ENCODE data around the gene TRIM8. TPM values are rescaled to one million over a fixed set of nuclear protein-coding genes. Genes with fewer than 3 reads are reported as not detected.

TRIM8 gene, protein sequence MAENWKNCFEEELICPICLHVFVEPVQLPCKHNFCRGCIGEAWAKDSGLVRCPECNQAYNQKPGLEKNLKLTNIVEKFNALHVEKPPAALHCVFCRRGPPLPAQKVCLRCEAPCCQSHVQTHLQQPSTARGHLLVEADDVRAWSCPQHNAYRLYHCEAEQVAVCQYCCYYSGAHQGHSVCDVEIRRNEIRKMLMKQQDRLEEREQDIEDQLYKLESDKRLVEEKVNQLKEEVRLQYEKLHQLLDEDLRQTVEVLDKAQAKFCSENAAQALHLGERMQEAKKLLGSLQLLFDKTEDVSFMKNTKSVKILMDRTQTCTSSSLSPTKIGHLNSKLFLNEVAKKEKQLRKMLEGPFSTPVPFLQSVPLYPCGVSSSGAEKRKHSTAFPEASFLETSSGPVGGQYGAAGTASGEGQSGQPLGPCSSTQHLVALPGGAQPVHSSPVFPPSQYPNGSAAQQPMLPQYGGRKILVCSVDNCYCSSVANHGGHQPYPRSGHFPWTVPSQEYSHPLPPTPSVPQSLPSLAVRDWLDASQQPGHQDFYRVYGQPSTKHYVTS
- 135 and 136 TPM in 2 replicates for total RNA-seq (2014; rRNA removed)
- polyA plus RNA-seq (2012) = 155 TPM

- peak; percentile 52 for DNase-seq (ENCODE audit: low read depth)
These were observed at the start of gene TRIM8 for GRCh38 chr10:102644066-102644645. Gene TRIM8, plus strand, starts transcription at chr10:102644479. Its CDS starts 139 bp downstream, at chr10:102644618.

DNA sequence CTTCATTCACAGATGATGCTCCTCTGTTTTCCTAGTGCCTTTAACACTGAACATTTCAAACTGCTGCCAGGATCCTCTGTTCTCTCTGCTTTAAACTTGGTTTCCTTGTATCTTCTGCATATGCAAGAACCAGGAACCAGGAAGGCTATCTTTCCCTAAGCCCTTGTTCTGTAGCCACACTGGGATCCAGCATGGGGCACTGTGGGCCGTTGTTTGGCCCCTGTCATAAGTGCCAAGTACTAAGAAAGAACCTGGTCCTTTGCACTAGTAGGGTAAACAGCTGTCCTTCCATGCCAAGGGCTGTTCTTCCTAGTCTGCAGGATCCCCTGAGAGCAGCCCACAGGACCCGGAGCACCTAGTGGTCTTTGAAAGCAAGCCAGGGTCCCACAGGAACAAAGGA, 49.0 kb upstream of the TRIM8 start:
- DNase-seq (ENCODE audit: low read depth) = no peak

DNA sequence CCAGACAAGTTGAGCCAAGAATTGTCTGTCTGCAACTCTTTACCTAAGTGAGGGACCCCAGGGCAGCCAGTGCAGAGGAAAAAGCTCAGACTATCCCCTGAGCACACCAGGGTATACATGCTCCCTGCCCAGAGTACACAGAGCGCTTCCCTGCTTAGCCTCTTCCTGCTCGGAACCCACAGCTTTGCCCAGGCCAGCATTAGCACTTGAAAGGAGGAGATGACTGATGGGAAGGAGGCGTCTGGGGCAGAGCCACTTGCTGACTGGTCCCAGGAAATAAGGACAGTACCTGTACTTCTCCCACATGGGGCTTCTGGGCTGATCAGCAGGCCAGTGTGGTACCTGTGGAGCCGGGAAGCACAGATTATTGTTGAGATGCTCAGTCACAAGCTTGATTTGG, 48.4 kb upstream of the TRIM8 start:
- no peak for DNase-seq (ENCODE audit: low read depth)

GRCh38 chr10:102596506-102596971, 47.7 kb upstream of the TRIM8 start:
- DNase-seq (ENCODE audit: low read depth) = peak; percentile 64

- no peak for DNase-seq (ENCODE audit: low read depth)
These were observed 46.9 kb upstream of the TRIM8 start for GRCh38 chr10:102597131-102597991.

DNA sequence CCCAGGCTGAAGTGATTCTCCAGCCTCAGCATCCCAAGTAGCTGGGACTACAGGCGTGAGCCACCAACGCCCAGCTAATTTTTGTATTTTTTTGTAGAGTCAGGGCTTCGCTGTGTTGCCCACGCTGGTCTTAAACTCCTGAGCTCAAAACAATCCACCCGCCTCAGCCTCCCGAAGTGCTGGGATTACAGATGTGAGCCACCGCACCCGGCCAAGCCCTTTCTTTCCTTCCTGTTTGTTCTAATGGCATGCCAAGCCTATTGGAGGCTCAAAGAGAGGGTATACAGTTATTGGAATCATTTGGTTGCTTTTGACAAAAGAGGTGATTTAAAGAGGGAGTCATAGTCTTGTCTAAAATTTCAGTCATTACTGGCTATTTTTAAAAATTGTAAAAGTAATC, 46.0 kb upstream of the TRIM8 start:
- DNase-seq (ENCODE audit: low read depth) = no peak

DNA sequence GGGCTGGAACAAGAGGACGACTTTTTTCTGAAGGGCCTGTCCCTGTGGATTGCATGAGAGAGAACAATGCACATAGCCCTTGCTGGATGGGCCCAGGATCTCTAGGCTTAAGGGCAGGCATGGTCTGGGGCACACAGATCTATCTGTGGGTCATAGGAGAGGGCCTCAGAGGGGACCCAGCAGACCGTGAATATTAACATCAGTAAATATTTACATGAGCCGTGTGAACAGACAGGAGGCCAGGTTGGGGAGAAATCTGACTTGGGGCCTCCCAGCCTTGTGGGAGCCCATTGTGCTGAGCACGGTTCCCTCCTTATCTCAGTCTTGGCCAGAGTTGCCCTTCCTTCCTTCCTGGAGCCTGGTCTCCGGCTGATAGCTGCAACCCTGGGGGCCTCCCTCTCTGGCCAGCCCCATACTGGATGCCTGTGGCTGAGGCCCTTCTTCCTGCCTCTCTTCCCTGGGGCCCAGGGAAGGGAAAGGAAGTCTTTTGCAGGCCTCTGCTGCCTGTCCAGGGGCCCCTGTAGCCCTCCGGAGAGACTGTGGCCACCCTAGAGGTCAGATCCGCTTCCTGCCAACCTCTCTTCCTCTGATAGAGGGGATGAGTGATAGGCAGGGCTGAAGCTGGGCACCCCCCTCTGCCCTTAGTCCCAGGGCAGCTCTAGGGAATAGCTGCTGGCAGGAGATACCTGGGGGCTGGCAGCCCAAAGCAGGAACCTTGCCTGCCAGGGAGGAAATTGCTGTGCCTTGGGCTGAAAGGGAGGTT, 44.5 kb upstream of the TRIM8 start:
- no peak for DNase-seq (ENCODE audit: low read depth)

DNA sequence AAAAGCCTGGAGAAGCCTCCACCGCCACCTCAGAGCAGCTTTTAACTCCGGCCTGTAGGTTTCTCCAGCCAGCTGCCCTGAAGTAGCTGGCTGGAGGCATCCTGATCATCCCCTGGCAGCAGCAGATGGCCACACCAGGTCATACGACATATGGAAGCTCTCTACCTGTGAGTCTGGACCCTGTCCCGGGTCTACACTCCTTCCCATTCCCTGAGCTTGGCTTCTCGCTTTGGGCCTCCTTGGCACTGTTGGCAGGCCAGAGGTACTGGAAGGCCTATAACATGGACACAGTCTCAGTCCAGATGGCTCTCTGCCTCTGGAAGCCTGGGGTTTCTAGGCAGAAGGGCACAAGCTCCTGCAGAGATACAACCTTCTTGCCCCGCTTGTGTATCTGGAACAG, 43.5 kb upstream of the TRIM8 start:
- no peak for DNase-seq (ENCODE audit: low read depth)

DNA sequence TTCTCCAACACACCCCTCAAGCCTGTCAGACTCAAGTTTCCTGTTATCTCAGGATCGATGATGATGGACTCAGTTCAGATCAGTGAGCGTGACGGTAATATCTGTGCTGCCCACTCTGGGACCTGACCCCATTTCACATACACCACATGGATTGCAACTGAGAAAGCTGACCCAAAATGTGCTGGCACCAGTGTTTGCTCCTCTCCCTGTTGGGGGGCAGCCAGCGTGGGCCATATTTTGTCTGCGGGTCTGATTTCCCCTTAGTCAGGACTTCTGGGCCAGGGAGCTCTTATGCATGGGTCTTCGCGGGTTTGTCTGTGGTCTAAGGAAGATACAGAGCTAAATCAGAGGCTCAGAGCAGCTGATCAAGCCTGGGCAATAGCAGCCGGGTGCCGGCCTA, 42.6 kb upstream of the TRIM8 start:
- no peak for DNase-seq (ENCODE audit: low read depth)

GRCh38 chr10:102602272-102603045, 41.8 kb upstream of the TRIM8 start:
- no peak for DNase-seq (ENCODE audit: low read depth)

GRCh38 chr10:102603946-102604345, 40.3 kb upstream of the TRIM8 start:
- DNase-seq (ENCODE audit: low read depth) = no peak

DNA sequence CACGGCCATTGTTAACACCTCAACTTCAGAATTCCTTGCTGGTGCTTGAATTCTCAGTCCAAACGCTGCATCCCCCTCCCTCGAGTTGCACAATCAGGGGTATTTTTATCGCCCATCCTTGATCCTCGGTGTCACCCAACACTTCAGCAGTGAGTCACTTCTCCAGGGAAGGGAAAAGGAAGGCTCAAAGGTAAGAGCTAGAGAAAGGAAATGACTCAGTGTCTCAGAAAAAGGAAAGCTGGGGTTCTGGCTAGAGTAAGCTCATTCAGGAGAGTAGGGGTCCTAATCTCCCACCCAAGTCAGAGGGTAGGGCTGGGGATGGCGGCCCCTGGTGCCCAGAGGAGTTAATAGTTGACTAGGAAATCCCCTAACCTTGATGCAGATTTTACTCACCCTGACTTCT, 39.8 kb upstream of the TRIM8 start:
- peak; percentile 72 for DNase-seq (ENCODE audit: low read depth)

DNA sequence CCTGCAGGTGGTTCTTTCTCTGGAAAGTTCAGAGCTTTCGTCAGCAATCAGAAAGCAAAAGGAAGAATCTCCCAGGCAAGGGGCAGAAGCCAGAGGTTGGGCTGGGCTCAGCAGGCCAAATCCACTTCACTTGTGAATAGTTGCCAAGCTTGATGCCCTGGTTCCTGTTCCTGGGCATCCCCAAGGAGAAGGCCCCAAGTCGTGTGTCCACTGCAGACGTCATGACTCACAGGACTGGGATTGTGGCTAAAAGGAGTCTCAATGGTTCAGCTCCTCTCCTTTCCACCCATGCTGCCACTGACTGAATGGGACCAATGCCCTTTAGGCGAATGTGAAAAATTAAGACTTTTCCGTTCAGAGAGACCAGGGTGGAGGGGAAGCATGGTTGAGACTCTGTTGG, 38.6 kb upstream of the TRIM8 start:
- DNase-seq (ENCODE audit: low read depth) = peak; percentile 28

- DNase-seq (ENCODE audit: low read depth) = no peak
These were observed 35.8 kb upstream of the TRIM8 start for GRCh38 chr10:102608487-102608886.

DNA sequence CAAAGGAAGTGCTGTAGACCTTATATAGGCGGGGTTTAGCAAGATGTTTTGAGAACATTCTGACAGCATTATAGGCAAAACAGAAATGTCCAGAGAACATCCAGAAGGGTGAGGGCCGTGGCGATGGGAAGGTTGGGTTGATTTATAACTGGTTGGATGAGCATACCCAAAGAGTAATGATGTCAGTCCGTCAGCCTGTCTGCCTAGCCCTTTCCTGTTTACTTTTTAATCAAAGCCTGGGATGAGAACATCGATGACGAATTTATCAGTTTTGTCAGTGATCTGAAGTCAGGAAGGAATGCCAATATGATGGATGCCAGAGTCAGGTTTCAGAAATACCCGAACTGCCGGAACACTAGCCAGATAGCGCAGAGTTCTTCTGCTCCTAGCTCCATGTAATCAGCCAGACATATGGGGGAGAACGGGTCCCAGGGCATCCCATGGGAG, 33.8 kb upstream of the TRIM8 start:
- DNase-seq (ENCODE audit: low read depth) = no peak

DNA sequence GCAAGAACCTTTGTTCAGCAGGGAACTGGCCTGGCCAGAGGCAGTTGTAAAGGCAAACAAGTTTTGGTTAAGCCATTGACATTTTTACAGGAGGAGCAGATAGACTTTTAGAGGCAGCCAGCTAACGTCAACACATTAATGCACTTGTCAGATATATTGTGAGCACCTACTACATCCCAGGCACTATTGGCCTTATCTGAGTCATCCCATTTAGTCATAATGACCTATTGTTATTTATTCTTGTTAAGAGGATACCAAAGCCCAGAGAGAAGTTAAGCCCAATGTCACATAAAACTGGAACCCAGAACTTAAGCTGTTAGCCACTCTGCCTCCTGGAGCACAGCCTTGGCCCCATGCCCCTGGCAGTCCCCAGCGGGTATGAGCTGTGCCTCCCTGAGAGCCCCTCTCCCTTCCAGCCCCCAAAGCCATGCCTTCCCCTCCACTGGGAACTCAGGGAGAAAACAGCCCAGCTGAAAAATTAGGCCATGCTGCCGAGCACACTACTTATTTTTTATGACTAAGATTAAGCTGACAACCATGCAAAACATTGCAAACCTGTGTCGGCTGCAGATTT, 32.7 kb upstream of the TRIM8 start:
- DNase-seq (ENCODE audit: low read depth) = peak; percentile 26

GRCh38 chr10:102612964-102613275, 31.4 kb upstream of the TRIM8 start:
- no peak for DNase-seq (ENCODE audit: low read depth)

- no peak for DNase-seq (ENCODE audit: low read depth)
These were observed 31.0 kb upstream of the TRIM8 start for GRCh38 chr10:102613286-102613685.

GRCh38 chr10:102613785-102614184, 30.5 kb upstream of the TRIM8 start:
- peak; percentile 22 for DNase-seq (ENCODE audit: low read depth)

- DNase-seq (ENCODE audit: low read depth) = no peak
These were observed 29.4 kb upstream of the TRIM8 start for GRCh38 chr10:102614888-102615287.
